HCT116 (cell line): ENCODE data around the gene CTIF. TPM values are rescaled to one million over a fixed set of nuclear protein-coding genes. Genes with fewer than 3 reads are reported as not detected.

Source experiments
- ATAC-seq: fragments of 200-7000 bp; cut with Tn5 transposase; 2 replicates; pipeline ENCODE4 v1.9.1; 2020; ENCODE audit warnings: mild to moderate bottlenecking, moderate library complexity
- BruUV-seq: library from RNA; stranded (reverse); fragments of 400-500 nt; replicated peaks from 2 replicates; lab custom pipeline; 2021; lab: Mats Ljungman, UMichigan
- CTCF ChIA-PET: fragments of 300-600 bp; sonication (Branson Sonifier 250); formaldehyde crosslinking; loops from one replicate; lab custom pipeline; 2021; ENCODE audit warnings: antibody characterized with exemption; lab: Charles Lee
- POLR2A ChIA-PET: fragments of 300-600, 350-600 bp; sonication (Branson Sonifier 250); formaldehyde crosslinking; loops from one replicate; lab custom pipeline; 2021; ENCODE audit warnings: antibody characterized with exemption; lab: Charles Lee
- RAD21 ChIA-PET, 2 experiments: fragments of 300-600 bp; sonication (Branson Sonifier 250); formaldehyde crosslinking; loops; one replicate each; lab custom pipeline; 2023; ENCODE audit warnings: low total read pairs in 2 of 2; ENCODE audit not compliant: uncharacterized antibody in 2 of 2, unreplicated experiment in 2 of 2, low non-redundant PET in 1 of 2; lab: Charles Lee
- DNase-seq: peaks from one replicate; pipeline ENCODE4 v3.0.0-alpha.2; 2010; ENCODE audit warnings: low read depth, low spot score
- H2AFZ ChIP-seq: fragments of 200-600 bp; shearing (Covaris generic), sonication (generic); 2 replicates; pipeline ENCODE4 v1.6.1; 2017; ENCODE audit warnings: low read depth, mixed run types, mixed read lengths, antibody characterized with exemption, low read length; ENCODE audit not compliant: poor library complexity, severe bottlenecking
- H3K27ac ChIP-seq: 2 replicates; pipeline ENCODE4 v1.5.1; 2012; ENCODE audit warnings: low read depth, low read length
- H3K27me3 ChIP-seq: fragments of 200-600 bp; sonication (generic); 2 replicates; pipeline ENCODE4 v1.6.1; 2016; ENCODE audit warnings: mixed run types, low read length, mixed read lengths; ENCODE audit not compliant: insufficient read depth
- H3K36me3 ChIP-seq, 2 experiments: fragments of 200-500 bp in 1 of 2; fragments of 200-600 bp in 1 of 2; sonication (Bioruptor generic) in 1 of 2; sonication (generic) in 1 of 2; 2 replicates each; pipeline versions ENCODE4 v1.5.1 to v1.6.1; 2014 to 2016; ENCODE audit warnings: low read length in 2 of 2, inconsistent platforms in 1 of 2, mixed read lengths in 1 of 2, mixed run types in 1 of 2; ENCODE audit not compliant: insufficient read depth in 2 of 2, control insufficient read depth in 1 of 2
- H3K4me1 ChIP-seq, 2 experiments: fragments of 200-600 bp in 1 of 2; sonication (generic) in 1 of 2; 2 replicates each; pipeline versions ENCODE4 v1.5.1 to v1.6.1; 2012 to 2017; ENCODE audit warnings: low read length in 2 of 2, inconsistent platforms in 1 of 2, mild to moderate bottlenecking in 1 of 2, mixed read lengths in 1 of 2, mixed run types in 1 of 2, moderate library complexity in 1 of 2; ENCODE audit not compliant: insufficient read depth in 2 of 2, control insufficient read depth in 1 of 2
- H3K4me2 ChIP-seq: fragments of 200-600 bp; sonication (generic); 2 replicates; pipeline ENCODE4 v1.6.1; 2017; ENCODE audit warnings: mixed run types, low read length, mixed read lengths
- H3K4me3 ChIP-seq, 2 experiments: fragments of 200-600 bp in 1 of 2; sonication (generic) in 1 of 2; replicated peaks in 1 of 2; 2 replicates each; pipeline ENCODE4 v1.5.1; 2011 to 2016; ENCODE audit warnings: low read length in 2 of 2, control low read depth in 1 of 2, low read depth in 1 of 2, mild to moderate bottlenecking in 1 of 2, mixed read lengths in 1 of 2, mixed run types in 1 of 2
- H3K79me2 ChIP-seq: fragments of 200-600 bp; sonication (generic); 2 replicates; pipeline ENCODE4 v1.6.1; 2017; ENCODE audit warnings: mild to moderate bottlenecking, mixed run types, low read length, moderate library complexity, mixed read lengths; ENCODE audit not compliant: insufficient read depth
- H3K9ac ChIP-seq: fragments of 200-600 bp; sonication (generic); 2 replicates; pipeline ENCODE4 v1.6.1; 2016; ENCODE audit warnings: low read length, mixed read lengths
- H3K9me2 ChIP-seq: fragments of 200-600 bp; sonication (generic), shearing (Covaris generic); 2 replicates; pipeline ENCODE4 v1.6.1; 2017; ENCODE audit warnings: mixed run types, mild to moderate bottlenecking, moderate library complexity; ENCODE audit not compliant: insufficient read depth
- H3K9me3 ChIP-seq, 2 experiments: fragments of 200-500 bp in 1 of 2; fragments of 200-600 bp in 1 of 2; sonication (Bioruptor generic) in 1 of 2; sonication (generic) in 1 of 2; 2 replicates each; pipeline ENCODE4 v1.6.1; 2014 to 2017; ENCODE audit warnings: low read length in 2 of 2, mixed read lengths in 2 of 2, inconsistent platforms in 1 of 2, low read depth in 1 of 2, mild to moderate bottlenecking in 1 of 2, mixed run types in 1 of 2, moderate library complexity in 1 of 2; ENCODE audit not compliant: control insufficient read depth in 1 of 2, insufficient read depth in 1 of 2
- H4K20me1 ChIP-seq: fragments of 200-600 bp; sonication (generic), shearing (Covaris generic); 2 replicates; pipeline ENCODE4 v1.6.1; 2017; ENCODE audit warnings: mixed run types, mild to moderate bottlenecking, moderate library complexity; ENCODE audit not compliant: insufficient read depth
- ATF3 ChIP-seq: IDR thresholded peaks from 2 replicates; pipeline ENCODE4 v1.6.1; 2012
- CBX3 ChIP-seq: IDR thresholded peaks from 2 replicates; pipeline ENCODE4 v1.6.1; 2012; ENCODE audit warnings: low read depth
- CEBPB ChIP-seq: IDR thresholded peaks from 2 replicates; pipeline ENCODE4 v1.6.1; 2012; ENCODE audit warnings: low read depth
- ELF1 ChIP-seq: IDR thresholded peaks from 2 replicates; pipeline ENCODE4 v1.6.1; 2012; ENCODE audit warnings: low read depth, borderline replicate concordance
- EZH2 ChIP-seq: fragments of 200-600 bp; sonication (generic); IDR thresholded peaks from 2 replicates; pipeline ENCODE4 v1.6.1; 2017; ENCODE audit warnings: antibody characterized with exemption, mixed run types
- EZH2phosphoT487 ChIP-seq: fragments of 200-600 bp; IDR thresholded peaks from 2 replicates; pipeline ENCODE4 v1.6.1; 2018; ENCODE audit warnings: antibody characterized with exemption, borderline replicate concordance
- JUND ChIP-seq: IDR thresholded peaks from 2 replicates; pipeline ENCODE4 v1.6.1; 2012
- MAX ChIP-seq: IDR thresholded peaks from 2 replicates; pipeline ENCODE4 v1.6.1; 2012
- POLR2AphosphoS5 ChIP-seq: IDR thresholded peaks from 2 replicates; pipeline ENCODE4 v1.6.1; 2011; ENCODE audit warnings: mild to moderate bottlenecking, low read depth, low read length, moderate library complexity
- RAD21 ChIP-seq: IDR thresholded peaks from 2 replicates; pipeline ENCODE4 v1.6.1; 2012; ENCODE audit warnings: low read depth, mild to moderate bottlenecking
- REST ChIP-seq: IDR thresholded peaks from 2 replicates; pipeline ENCODE4 v1.6.1; 2012; ENCODE audit warnings: low read depth
- TCF7L2 ChIP-seq: IDR thresholded peaks from 2 replicates; pipeline ENCODE4 v1.7.0; 2011; ENCODE audit warnings: borderline replicate concordance, inconsistent platforms; ENCODE audit not compliant: insufficient read depth, insufficient read length; ENCODE audit errors: extremely low read depth
- YY1 ChIP-seq: IDR thresholded peaks from 2 replicates; pipeline ENCODE4 v1.6.1; 2011; ENCODE audit warnings: low read length, low read depth, moderate library complexity, mild to moderate bottlenecking; ENCODE audit not compliant: insufficient replicate concordance; ENCODE audit errors: extremely low read depth
- ZBTB33 ChIP-seq: IDR thresholded peaks from 2 replicates; pipeline ENCODE4 v1.6.1; 2011; ENCODE audit warnings: mild to moderate bottlenecking, low read length, moderate library complexity; ENCODE audit not compliant: insufficient replicate concordance; ENCODE audit errors: extremely low read depth
- ZNF274 ChIP-seq: fragments of 200-500 bp; sonication (Bioruptor generic); IDR thresholded peaks from 2 replicates; pipeline ENCODE4 v1.6.1; 2014; ENCODE audit warnings: mild to moderate bottlenecking, low read depth, low read length, inconsistent platforms
- intact Hi-C: fragments of 100-400 bp; cut with micrococcal nuclease; formaldehyde crosslinking; loops from 2 replicates; pipeline ENCODE4 v1.10.0; 2022
- total RNA-seq: library from RNA; stranded (reverse); gene quantifications from one replicate; pipeline ENCODE4 v1.2.1, GENCODE V29; 2021; ENCODE audit not compliant: unreplicated experiment

The CTIF gene
- total RNA-seq, 1 experiment from 2014 or later = 19.7 TPM

GRCh38 chr18:48756511-48757226 lies 217.8 kb downstream of the CTIF start:
- Histone ChIP-seq H3K4me1 (no peaks in the 10 kb centered on the region), H4K20me1 (no peaks in the 10 kb centered on the region), H3K9ac (no peak overlapping the region), H3K9me3 (no peaks in the 10 kb centered on the region), H3K4me3 (no peak overlapping the region), H3K27me3 (no peaks in the 10 kb centered on the region), H3K79me2 (no peaks in the 10 kb centered on the region), H3K36me3 (no peaks in the 10 kb centered on the region), H3K27ac (no peak overlapping the region), H3K4me2 (no peak overlapping the region), H2AFZ (no peak overlapping the region), H3K9me2 (no peaks in the 10 kb centered on the region)
- POLR2A ChIA-PET = no interaction called here
- no peak for DNase-seq
- BruUV-seq = no TSS peak
- intact Hi-C loops = no loop called here
- no peak for TF ChIP-seq MAX
- TF ChIP-seq EZH2 = no peak
- TF ChIP-seq POLR2AphosphoS5 = no peak
- no peak for TF ChIP-seq ZNF274
- no peak for TF ChIP-seq ELF1
- TF ChIP-seq CBX3 = no peak
- TF ChIP-seq JUND = no peak
- TF ChIP-seq EZH2phosphoT487 = no peak
- TF ChIP-seq REST = no peak
- TF ChIP-seq ZBTB33 = no peak
- TF ChIP-seq RAD21 = no peak
- no peak for TF ChIP-seq TCF7L2
- no peak for TF ChIP-seq CEBPB
- TF ChIP-seq ATF3 = no peak
- TF ChIP-seq YY1 = no peak
- CTCF ChIA-PET = no interaction called here
- no peak for ATAC-seq
- RAD21 ChIA-PET = no interaction called here
